Measurements from ENCODE around the gene IDUA.
A peak's percentile ranks its signal among the peaks of the same experiment; 100 is the strongest.

The IDUA gene

DNA sequence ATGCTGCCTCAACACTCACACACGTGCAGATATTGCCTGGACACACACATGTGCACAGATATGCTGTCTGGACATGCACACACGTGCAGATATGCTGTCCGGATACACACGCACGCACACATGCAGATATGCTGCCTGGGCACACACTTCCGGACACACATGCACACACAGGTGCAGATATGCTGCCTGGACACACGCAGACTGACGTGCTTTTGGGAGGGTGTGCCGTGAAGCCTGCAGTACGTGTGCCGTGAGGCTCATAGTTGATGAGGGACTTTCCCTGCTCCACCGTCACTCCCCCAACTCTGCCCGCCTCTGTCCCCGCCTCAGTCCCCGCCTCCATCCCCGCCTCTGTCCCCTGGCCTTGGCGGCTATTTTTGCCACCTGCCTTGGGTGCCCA, 39.3 kb downstream of the IDUA start:
- TF ChIP-seq, protein P1, sequence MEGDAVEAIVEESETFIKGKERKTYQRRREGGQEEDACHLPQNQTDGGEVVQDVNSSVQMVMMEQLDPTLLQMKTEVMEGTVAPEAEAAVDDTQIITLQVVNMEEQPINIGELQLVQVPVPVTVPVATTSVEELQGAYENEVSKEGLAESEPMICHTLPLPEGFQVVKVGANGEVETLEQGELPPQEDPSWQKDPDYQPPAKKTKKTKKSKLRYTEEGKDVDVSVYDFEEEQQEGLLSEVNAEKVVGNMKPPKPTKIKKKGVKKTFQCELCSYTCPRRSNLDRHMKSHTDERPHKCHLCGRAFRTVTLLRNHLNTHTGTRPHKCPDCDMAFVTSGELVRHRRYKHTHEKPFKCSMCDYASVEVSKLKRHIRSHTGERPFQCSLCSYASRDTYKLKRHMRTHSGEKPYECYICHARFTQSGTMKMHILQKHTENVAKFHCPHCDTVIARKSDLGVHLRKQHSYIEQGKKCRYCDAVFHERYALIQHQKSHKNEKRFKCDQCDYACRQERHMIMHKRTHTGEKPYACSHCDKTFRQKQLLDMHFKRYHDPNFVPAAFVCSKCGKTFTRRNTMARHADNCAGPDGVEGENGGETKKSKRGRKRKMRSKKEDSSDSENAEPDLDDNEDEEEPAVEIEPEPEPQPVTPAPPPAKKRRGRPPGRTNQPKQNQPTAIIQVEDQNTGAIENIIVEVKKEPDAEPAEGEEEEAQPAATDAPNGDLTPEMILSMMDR (IDR thresholded peaks at IDR 0.05; ENCODE audit: low read depth, low read length) = no peak
- DNase-seq (ENCODE audit: low read depth in 2 of 2) = peak in 1 of 2 donors; percentile 26
- no peak overlapping the region for H3K4me3 ChIP-seq (replicated peaks in 1 of 2; ENCODE audit: low read depth in 2 of 2, low read length in 2 of 2)

DNA sequence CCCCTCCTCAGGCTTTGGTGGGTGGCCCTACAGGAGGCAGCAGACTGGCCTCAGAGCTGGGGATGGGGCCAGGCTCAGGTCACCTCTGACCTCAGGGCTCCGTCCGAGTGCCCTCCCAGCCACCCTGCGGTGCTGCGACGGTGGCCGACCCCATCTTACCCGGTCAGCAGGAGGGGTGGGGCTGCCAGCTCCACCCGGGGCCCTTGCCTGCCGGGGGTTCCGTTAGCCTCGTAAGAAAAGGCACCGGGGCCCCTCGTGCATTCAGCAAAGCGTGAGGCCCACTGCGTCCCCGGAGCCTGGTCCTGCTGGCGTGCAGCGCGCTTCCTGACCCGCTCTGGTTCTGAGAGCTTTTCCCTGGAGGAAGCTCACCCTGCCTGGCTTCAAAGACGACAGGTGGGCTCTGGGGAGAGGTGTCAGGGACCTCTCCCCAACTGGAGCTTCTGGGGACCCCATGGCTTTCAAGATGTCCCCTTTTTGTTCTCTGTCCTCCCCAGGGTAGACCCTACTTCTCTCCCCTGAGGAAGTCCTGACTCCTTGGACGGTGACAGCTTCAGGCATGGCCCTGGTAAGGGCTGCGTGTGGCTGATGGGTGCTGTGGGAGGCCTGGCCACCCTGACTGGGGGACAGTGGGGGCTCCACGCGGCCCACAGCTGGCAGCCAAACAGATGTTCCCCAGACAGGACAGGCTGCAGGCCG, 40.5 kb downstream of the IDUA start:
- TF ChIP-seq, protein P1 (IDR thresholded peaks at IDR 0.05; ENCODE audit: low read depth, low read length) = no peak
- no peak overlapping the region for H3K4me3 ChIP-seq (replicated peaks in 1 of 2; ENCODE audit: low read depth in 2 of 2, low read length in 2 of 2)
- no peak for DNase-seq (ENCODE audit: low read depth in 2 of 2)

DNA sequence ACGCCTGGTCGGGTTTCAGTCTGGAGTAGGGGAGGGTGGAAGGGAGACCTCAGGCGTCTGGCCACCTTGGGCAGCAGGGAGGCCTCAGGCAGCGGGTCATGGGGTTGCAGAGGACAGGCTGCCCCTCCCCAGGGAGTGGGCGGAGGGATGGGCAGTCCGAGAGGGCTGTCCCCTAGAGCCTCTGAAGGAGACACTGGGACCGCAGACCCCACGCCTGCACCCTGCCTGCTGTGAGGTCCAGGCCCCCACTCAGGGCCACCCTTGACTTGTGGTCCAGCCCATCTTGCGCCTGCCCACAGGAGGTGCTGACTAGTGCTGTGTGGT, 41.0 kb downstream of the IDUA start:
- TF ChIP-seq, protein P1 (IDR thresholded peaks at IDR 0.05; ENCODE audit: low read depth, low read length) = no peak

DNA sequence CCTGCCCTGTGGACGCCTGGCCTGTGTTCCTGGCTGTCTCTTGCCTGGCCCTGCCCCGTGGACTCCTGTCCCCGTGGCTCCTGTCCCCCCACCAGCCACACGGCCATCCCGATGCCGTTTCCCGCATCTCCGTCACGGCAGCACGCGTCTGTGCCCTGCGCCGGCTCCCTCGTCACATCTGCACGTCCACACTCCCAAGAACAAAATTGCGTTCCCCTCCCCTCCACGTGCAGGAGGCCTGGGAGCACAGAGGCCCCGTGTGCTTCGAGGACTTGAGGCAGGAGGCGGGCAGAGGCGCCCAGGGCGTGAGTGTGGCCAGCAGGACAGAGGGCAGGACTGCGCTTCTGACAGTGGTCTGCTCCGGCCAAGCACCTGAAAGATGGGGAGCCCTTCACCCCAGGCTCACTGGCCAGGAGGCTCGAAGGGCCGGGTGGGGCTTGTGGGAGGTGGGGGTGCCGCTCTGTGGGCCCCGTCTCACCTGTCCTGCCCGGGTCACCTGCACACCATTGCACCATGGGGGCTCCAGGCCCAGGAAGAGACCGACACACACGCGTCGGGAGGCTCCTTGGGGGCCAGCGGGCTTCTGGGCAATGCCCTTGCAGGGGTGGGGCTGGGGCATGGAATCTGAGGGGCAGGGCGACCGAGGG, 41.9 kb downstream of the IDUA start:
- H3K4me3 ChIP-seq (replicated peaks in 1 of 2; ENCODE audit: low read depth in 2 of 2, low read length in 2 of 2) = no peak overlapping the region
- TF ChIP-seq, protein P1 (IDR thresholded peaks at IDR 0.05; ENCODE audit: low read depth, low read length) = no peak
- no peak for DNase-seq (ENCODE audit: low read depth in 2 of 2)

More for the DNA sequence above, 41.0 kb downstream of the IDUA start:
- no peak for DNase-seq (ENCODE audit: low read depth in 2 of 2)
- H3K4me3 ChIP-seq (replicated peaks in 1 of 2; ENCODE audit: low read depth in 2 of 2, low read length in 2 of 2) = no peak overlapping the region

DNA sequence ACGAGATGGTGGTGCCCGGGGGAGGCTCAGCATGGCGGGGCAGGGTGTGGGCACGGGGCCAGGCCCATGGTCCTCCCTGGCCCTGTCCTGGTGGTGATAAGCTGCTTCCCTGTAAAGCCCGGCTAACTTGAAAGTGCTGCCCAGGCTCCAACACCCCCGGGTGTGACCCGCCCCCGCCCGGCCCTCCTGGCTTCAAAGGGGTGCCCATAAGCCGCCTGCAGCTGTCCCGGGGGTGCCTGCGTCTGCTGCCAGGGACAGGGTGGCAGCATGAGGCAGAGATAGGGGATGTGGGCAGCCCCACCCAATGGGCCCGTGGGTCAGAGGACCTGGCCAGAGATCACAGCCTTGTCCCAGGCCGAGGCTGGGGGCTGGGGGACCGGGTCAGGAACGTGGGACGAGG, 42.7 kb downstream of the IDUA start:
- H3K4me3 ChIP-seq (replicated peaks in 1 of 2; ENCODE audit: low read depth in 2 of 2, low read length in 2 of 2) = no peak overlapping the region
- TF ChIP-seq, protein P1 (IDR thresholded peaks at IDR 0.05; ENCODE audit: low read depth, low read length) = no peak
- DNase-seq (ENCODE audit: low read depth in 2 of 2) = no peak

DNA sequence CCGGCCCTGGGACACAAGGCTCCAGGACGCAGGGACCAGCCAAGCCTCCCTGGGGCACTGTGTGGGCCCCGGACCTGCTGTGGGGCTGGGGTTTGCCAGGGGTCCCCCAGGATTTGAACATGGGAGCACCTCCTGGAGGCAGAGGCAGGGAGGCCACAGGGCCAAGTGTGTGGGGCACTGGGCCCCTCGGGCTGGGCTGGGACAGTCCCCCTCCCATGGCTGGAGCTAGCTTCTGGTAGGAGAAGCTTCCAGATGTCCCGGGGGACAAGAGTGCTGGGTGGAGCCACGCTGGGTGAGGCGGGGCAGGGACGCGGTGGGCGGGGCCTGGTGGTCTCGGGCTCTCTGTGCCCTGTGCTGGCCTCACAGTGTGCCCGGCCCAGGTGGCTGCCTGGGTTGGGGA, 43.2 kb downstream of the IDUA start:
- no peak for DNase-seq (ENCODE audit: low read depth in 2 of 2)
- no peak overlapping the region for H3K4me3 ChIP-seq (replicated peaks in 1 of 2; ENCODE audit: low read depth in 2 of 2, low read length in 2 of 2)
- TF ChIP-seq, protein P1 (IDR thresholded peaks at IDR 0.05; ENCODE audit: low read depth, low read length) = no peak
